ENCODE data around the gene GALNT17.

DNA sequence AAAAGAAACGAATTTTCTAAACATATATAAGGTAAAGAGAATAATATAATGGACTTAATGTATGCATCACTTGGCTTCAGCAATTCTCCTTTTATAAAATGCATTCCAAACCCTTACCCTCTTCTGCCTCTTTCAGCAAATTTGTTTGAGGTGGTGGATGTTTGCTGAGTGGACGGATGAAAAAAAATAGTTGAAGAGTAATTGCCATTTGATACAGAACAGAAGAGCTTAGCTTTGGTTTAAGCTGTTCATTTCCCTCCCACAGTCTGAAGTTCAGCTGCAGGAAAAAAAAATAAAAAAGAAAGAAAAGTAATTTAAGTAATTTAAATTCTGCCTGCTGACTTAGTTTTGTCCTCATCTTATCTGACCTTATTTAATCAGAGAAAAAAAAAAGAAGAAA is 138.6 kb downstream of the GALNT17 start:
- no peak for TF ChIP-seq POLR2AphosphoS5 (IDR thresholded peaks at IDR 0.05)
- no peak for TF ChIP-seq POLR2A (IDR thresholded peaks at IDR 0.05)
- TF ChIP-seq, protein P1, sequence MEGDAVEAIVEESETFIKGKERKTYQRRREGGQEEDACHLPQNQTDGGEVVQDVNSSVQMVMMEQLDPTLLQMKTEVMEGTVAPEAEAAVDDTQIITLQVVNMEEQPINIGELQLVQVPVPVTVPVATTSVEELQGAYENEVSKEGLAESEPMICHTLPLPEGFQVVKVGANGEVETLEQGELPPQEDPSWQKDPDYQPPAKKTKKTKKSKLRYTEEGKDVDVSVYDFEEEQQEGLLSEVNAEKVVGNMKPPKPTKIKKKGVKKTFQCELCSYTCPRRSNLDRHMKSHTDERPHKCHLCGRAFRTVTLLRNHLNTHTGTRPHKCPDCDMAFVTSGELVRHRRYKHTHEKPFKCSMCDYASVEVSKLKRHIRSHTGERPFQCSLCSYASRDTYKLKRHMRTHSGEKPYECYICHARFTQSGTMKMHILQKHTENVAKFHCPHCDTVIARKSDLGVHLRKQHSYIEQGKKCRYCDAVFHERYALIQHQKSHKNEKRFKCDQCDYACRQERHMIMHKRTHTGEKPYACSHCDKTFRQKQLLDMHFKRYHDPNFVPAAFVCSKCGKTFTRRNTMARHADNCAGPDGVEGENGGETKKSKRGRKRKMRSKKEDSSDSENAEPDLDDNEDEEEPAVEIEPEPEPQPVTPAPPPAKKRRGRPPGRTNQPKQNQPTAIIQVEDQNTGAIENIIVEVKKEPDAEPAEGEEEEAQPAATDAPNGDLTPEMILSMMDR (IDR thresholded peaks at IDR 0.05), result no peak

Data from upper lobe of left lung (tissue), 4 donors.